Daoy (cell line): ENCODE results near the gene NEURL1B. TPM values are rescaled to one million over a fixed set of nuclear protein-coding genes. Genes with fewer than 3 reads are reported as not detected.
"Not testable (repeated sequence)": the region's sequence is repeated elsewhere in the genome, so short reads cannot be mapped to it uniquely, and the experiment has no call there.

Experiments used
- DNase-seq: peaks from one replicate; pipeline ENCODE4 v3.0.0-alpha.2; 2015; ENCODE audit warnings: low read depth
- total RNA-seq: library from RNA; depleted of rRNA; stranded (reverse); fragments of >200 nt; shearing (Covaris generic); gene quantifications from 2 replicates; pipeline ENCODE4 v1.2.3, GENCODE V29; 2014

Gene NEURL1B
- total RNA-seq, 1 experiment from 2014 or later: 2.8 TPM

- DNase-seq: not testable (repeated sequence)
These were observed 16.6 kb downstream of the NEURL1B start for GRCh38 chr5:172657524-172658233.

- DNase-seq: no peak
These were observed 17.3 kb downstream of the NEURL1B start for GRCh38 chr5:172658391-172658790.

GRCh38 chr5:172658961-172659501 lies 18.0 kb downstream of the NEURL1B start:
- DNase-seq: no peak

GRCh38 chr5:172659570-172659908 lies 18.5 kb downstream of the NEURL1B start:
- DNase-seq: no peak

GRCh38 chr5:172659909-172660628 lies 19.0 kb downstream of the NEURL1B start:
- DNase-seq: peak; percentile 80

GRCh38 chr5:172660974-172661373 lies 19.9 kb downstream of the NEURL1B start:
- DNase-seq: no peak

- no peak for DNase-seq
These were observed 20.5 kb downstream of the NEURL1B start for GRCh38 chr5:172661526-172661925.

GRCh38 chr5:172662596-172662995 lies 21.5 kb downstream of the NEURL1B start:
- no peak for DNase-seq

GRCh38 chr5:172664018-172664417 lies 23.0 kb downstream of the NEURL1B start:
- no peak for DNase-seq

GRCh38 chr5:172664681-172665541 lies 23.8 kb downstream of the NEURL1B start:
- no peak for DNase-seq

- no peak for DNase-seq
These were observed 25.2 kb downstream of the NEURL1B start for GRCh38 chr5:172666251-172666650.

- no peak for DNase-seq
These were observed 26.9 kb downstream of the NEURL1B start for GRCh38 chr5:172667786-172668593.

- DNase-seq: no peak
These were observed 27.6 kb downstream of the NEURL1B start for GRCh38 chr5:172668594-172669071.

- no peak for DNase-seq
These were observed 28.4 kb downstream of the NEURL1B start for GRCh38 chr5:172669386-172670004.

- DNase-seq: no peak
These were observed 28.9 kb downstream of the NEURL1B start for GRCh38 chr5:172670005-172670402.

- DNase-seq: no peak
These were observed 29.4 kb downstream of the NEURL1B start for GRCh38 chr5:172670444-172670843.

- no peak for DNase-seq
These were observed 30.0 kb downstream of the NEURL1B start for GRCh38 chr5:172671091-172671490.

- DNase-seq: no peak
These were observed 31.6 kb downstream of the NEURL1B start for GRCh38 chr5:172672681-172673080.

GRCh38 chr5:172674155-172674554 lies 33.1 kb downstream of the NEURL1B start:
- no peak for DNase-seq

- no peak for DNase-seq
These were observed 35.9 kb downstream of the NEURL1B start for GRCh38 chr5:172676914-172677475.
